ENCODE measurements around the gene MAGEE2. TPM values are rescaled to one million over a fixed set of nuclear protein-coding genes. Genes with fewer than 3 reads are reported as not detected.
"Not testable (repeated sequence)": the region's sequence is repeated elsewhere in the genome, so short reads cannot be mapped to it uniquely, and the experiment has no call there.

Gene MAGEE2
- total RNA-seq = 4.4 TPM

GRCh38 chrX:75784680-75785491 is at the start of gene MAGEE2:
Gene MAGEE2 (minus strand): TSS chrX:75785254. CDS start chrX:75785051, 203 bp downstream.
- peak; percentile 4 for DNase-seq

GRCh38 chrX:75786290-75786689 is 1.2 kb upstream of the MAGEE2 start:
- no peak for DNase-seq

GRCh38 chrX:75781611-75782010 is 3.4 kb downstream of the MAGEE2 start:
- peak; percentile 32 for DNase-seq

GRCh38 chrX:75768063-75768462 is 17.0 kb downstream of the MAGEE2 start:
- DNase-seq = not testable (repeated sequence)

GRCh38 chrX:75748431-75748830 is 36.6 kb downstream of the MAGEE2 start:
- no peak for DNase-seq

- peak; percentile 1 for DNase-seq
Measured at GRCh38 chrX:75746891-75747639, 38.0 kb downstream of the MAGEE2 start.
